HepG2 (cell line): ENCODE measurements around the gene VAV2.

ENCODE experiments used
- FOXM1 ChIP-seq: sonication (generic); formaldehyde crosslinking; IDR thresholded peaks from 2 replicates; pipeline ENCODE4 v1.5.0; 2020; ENCODE audit warnings: missing genetic modification reagents
- HCFC1 ChIP-seq: fragments of 150-350 bp; IDR thresholded peaks from 2 replicates; pipeline ENCODE4 v1.6.1; 2014; ENCODE audit warnings: low read depth, low read length
- HDAC2 ChIP-seq: sonication (generic); formaldehyde crosslinking; IDR thresholded peaks from 2 replicates; pipeline ENCODE4 v1.4.0; 2020; ENCODE audit warnings: missing genetic modification reagents
- KLF16 ChIP-seq, 2 experiments: sonication (generic) in 1 of 2; formaldehyde crosslinking in 1 of 2; IDR thresholded peaks; 2 replicates each; pipeline versions ENCODE4 v1.6.1 to v1.8.0; 2016 to 2023; ENCODE audit warnings: missing genetic modification reagents in 2 of 2, missing compliant biosample characterization in 1 of 2
- SMAD3 ChIP-seq: sonication (generic); formaldehyde crosslinking; IDR thresholded peaks from 2 replicates; pipeline ENCODE4 v1.4.0; 2020; ENCODE audit warnings: missing genetic modification reagents
- ZNF644 ChIP-seq: IDR thresholded peaks from 2 replicates; pipeline ENCODE4 v1.6.1; 2016; ENCODE audit warnings: low read depth
- TF ChIP-seq, protein P1 (sequence below): sonication (generic); formaldehyde crosslinking; IDR thresholded peaks from 2 replicates; pipeline ENCODE4 v1.5.0; 2020; ENCODE audit warnings: mild to moderate bottlenecking, missing genetic modification reagents, moderate library complexity
- TF ChIP-seq, protein P2 (sequence below): sonication (generic); formaldehyde crosslinking; IDR thresholded peaks from 2 replicates; pipeline ENCODE4 v1.4.0; 2020; ENCODE audit warnings: missing genetic modification reagents
- TF ChIP-seq, protein P3 (sequence below): IDR thresholded peaks from 2 replicates; pipeline ENCODE4 v1.6.1; 2012; ENCODE audit warnings: low read depth, low read length, improper control_type of control experiment
- TF ChIP-seq, protein P4 (sequence below): sonication (generic); formaldehyde crosslinking; conservative IDR thresholded peaks from 2 replicates; pipeline ENCODE4 v1.4.0; 2020; ENCODE audit warnings: missing genetic modification reagents
- TF ChIP-seq, protein P5 (sequence below): IDR thresholded peaks from 2 replicates; pipeline ENCODE4 v1.6.1; 2012; ENCODE audit warnings: inconsistent platforms
- TF ChIP-seq, protein P6 (sequence below), 2 experiments: IDR thresholded peaks; 2 replicates each; pipeline ENCODE4 v1.6.1; 2011 to 2012; ENCODE audit warnings: low read length in 2 of 2, borderline replicate concordance in 1 of 2, low read depth in 1 of 2, mild to moderate bottlenecking in 1 of 2, moderate library complexity in 1 of 2

DNA sequence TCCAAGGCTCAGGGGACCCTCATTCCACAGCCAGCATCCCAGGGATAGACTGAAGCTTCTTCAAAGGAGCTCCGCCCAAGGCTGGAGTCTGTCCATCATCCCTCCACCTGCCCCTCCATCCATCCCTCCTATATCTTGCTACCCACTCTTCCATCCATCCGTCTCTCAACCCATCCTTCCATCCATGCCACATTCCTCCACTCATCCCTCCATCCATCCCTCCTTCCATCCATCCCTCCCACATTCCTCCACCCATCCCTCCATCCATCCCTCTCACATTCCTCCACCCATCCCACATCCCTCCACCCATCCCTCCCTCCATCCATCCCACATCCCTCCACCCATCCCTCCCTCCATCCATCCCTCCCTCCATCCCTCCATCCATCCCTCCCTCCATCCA, 5.5 kb upstream of the VAV2 start:
- TF ChIP-seq, protein P1, sequence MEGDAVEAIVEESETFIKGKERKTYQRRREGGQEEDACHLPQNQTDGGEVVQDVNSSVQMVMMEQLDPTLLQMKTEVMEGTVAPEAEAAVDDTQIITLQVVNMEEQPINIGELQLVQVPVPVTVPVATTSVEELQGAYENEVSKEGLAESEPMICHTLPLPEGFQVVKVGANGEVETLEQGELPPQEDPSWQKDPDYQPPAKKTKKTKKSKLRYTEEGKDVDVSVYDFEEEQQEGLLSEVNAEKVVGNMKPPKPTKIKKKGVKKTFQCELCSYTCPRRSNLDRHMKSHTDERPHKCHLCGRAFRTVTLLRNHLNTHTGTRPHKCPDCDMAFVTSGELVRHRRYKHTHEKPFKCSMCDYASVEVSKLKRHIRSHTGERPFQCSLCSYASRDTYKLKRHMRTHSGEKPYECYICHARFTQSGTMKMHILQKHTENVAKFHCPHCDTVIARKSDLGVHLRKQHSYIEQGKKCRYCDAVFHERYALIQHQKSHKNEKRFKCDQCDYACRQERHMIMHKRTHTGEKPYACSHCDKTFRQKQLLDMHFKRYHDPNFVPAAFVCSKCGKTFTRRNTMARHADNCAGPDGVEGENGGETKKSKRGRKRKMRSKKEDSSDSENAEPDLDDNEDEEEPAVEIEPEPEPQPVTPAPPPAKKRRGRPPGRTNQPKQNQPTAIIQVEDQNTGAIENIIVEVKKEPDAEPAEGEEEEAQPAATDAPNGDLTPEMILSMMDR (CRISPR knock-in tag), result no peak
- TF ChIP-seq FOXM1 (no peak), HDAC2 (CRISPR knock-in tag) (no peak), KLF16 (CRISPR knock-in tag; IDR thresholded peaks at IDR 0.05) (no peak), SMAD3 (no peak), HCFC1 (no peak), ZNF644 (CRISPR knock-in tag) (no peak)
- TF ChIP-seq, protein P2, sequence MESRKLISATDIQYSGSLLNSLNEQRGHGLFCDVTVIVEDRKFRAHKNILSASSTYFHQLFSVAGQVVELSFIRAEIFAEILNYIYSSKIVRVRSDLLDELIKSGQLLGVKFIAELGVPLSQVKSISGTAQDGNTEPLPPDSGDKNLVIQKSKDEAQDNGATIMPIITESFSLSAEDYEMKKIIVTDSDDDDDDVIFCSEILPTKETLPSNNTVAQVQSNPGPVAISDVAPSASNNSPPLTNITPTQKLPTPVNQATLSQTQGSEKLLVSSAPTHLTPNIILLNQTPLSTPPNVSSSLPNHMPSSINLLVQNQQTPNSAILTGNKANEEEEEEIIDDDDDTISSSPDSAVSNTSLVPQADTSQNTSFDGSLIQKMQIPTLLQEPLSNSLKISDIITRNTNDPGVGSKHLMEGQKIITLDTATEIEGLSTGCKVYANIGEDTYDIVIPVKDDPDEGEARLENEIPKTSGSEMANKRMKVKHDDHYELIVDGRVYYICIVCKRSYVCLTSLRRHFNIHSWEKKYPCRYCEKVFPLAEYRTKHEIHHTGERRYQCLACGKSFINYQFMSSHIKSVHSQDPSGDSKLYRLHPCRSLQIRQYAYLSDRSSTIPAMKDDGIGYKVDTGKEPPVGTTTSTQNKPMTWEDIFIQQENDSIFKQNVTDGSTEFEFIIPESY (CRISPR knock-in tag), result no peak
- TF ChIP-seq, protein P3, sequence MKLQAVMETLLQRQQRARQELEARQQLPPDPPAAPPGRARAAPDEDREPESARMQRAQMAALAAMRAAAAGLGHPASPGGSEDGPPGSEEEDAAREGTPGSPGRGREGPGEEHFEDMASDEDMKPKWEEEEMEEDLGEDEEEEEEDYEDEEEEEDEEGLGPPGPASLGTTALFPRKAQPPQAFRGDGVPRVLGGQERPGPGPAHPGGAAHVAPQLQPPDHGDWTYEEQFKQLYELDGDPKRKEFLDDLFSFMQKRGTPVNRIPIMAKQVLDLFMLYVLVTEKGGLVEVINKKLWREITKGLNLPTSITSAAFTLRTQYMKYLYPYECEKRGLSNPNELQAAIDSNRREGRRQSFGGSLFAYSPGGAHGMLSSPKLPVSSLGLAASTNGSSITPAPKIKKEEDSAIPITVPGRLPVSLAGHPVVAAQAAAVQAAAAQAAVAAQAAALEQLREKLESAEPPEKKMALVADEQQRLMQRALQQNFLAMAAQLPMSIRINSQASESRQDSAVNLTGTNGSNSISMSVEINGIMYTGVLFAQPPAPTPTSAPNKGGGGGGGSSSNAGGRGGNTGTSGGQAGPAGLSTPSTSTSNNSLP, result no peak
- TF ChIP-seq, protein P4, sequence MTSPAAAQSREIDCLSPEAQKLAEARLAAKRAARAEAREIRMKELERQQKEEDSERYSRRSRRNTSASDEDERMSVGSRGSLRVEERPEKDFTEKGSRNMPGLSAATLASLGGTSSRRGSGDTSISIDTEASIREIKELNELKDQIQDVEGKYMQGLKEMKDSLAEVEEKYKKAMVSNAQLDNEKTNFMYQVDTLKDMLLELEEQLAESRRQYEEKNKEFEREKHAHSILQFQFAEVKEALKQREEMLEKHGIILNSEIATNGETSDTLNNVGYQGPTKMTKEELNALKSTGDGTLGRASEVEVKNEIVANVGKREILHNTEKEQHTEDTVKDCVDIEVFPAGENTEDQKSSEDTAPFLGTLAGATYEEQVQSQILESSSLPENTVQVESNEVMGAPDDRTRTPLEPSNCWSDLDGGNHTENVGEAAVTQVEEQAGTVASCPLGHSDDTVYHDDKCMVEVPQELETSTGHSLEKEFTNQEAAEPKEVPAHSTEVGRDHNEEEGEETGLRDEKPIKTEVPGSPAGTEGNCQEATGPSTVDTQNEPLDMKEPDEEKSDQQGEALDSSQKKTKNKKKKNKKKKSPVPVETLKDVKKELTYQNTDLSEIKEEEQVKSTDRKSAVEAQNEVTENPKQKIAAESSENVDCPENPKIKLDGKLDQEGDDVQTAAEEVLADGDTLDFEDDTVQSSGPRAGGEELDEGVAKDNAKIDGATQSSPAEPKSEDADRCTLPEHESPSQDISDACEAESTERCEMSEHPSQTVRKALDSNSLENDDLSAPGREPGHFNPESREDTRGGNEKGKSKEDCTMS, result no peak
- TF ChIP-seq, protein P5, sequence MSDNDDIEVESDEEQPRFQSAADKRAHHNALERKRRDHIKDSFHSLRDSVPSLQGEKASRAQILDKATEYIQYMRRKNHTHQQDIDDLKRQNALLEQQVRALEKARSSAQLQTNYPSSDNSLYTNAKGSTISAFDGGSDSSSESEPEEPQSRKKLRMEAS, result no peak
- TF ChIP-seq, protein P6, sequence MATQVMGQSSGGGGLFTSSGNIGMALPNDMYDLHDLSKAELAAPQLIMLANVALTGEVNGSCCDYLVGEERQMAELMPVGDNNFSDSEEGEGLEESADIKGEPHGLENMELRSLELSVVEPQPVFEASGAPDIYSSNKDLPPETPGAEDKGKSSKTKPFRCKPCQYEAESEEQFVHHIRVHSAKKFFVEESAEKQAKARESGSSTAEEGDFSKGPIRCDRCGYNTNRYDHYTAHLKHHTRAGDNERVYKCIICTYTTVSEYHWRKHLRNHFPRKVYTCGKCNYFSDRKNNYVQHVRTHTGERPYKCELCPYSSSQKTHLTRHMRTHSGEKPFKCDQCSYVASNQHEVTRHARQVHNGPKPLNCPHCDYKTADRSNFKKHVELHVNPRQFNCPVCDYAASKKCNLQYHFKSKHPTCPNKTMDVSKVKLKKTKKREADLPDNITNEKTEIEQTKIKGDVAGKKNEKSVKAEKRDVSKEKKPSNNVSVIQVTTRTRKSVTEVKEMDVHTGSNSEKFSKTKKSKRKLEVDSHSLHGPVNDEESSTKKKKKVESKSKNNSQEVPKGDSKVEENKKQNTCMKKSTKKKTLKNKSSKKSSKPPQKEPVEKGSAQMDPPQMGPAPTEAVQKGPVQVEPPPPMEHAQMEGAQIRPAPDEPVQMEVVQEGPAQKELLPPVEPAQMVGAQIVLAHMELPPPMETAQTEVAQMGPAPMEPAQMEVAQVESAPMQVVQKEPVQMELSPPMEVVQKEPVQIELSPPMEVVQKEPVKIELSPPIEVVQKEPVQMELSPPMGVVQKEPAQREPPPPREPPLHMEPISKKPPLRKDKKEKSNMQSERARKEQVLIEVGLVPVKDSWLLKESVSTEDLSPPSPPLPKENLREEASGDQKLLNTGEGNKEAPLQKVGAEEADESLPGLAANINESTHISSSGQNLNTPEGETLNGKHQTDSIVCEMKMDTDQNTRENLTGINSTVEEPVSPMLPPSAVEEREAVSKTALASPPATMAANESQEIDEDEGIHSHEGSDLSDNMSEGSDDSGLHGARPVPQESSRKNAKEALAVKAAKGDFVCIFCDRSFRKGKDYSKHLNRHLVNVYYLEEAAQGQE (IDR thresholded peaks at IDR 0.05; ENCODE audit: borderline replicate concordance in 1 of 2, low read depth in 1 of 2, low read length in 2 of 2), result no peak
